GM21515 (cell line): ENCODE results near the gene CDR2L.
A peak's percentile ranks its signal among the peaks of the same experiment; 100 is the strongest.
"Not testable (repeated sequence)": the region's sequence is repeated elsewhere in the genome, so short reads cannot be mapped to it uniquely, and the experiment has no call there.

Source experiments
- ATAC-seq: cut with Tn5 transposase; IDR thresholded peaks from one replicate; pipeline ENCODE4 v1.9.1; 2021; ENCODE audit not compliant: unreplicated experiment

CDR2L gene

GRCh38 chr17:75009139-75009724, 21.8 kb downstream of the CDR2L start:
- ATAC-seq = no peak

GRCh38 chr17:75010683-75011400, 23.4 kb downstream of the CDR2L start:
- no peak for ATAC-seq

- ATAC-seq = no peak
Measured at GRCh38 chr17:75011401-75012095, 24.1 kb downstream of the CDR2L start.

GRCh38 chr17:75012096-75012345, 24.6 kb downstream of the CDR2L start:
- ATAC-seq = no peak

- peak; percentile 85 for ATAC-seq
Measured at GRCh38 chr17:75012346-75013091, 25.1 kb downstream of the CDR2L start, which contains the start of gene MRPL58. Gene MRPL58, plus strand, starts transcription at chr17:75012670. Its CDS starts 17 bp downstream, at chr17:75012687.

GRCh38 chr17:75013092-75013559, 25.7 kb downstream of the CDR2L start:
- peak; percentile 13 for ATAC-seq

- no peak for ATAC-seq
Measured at GRCh38 chr17:75019146-75019545, 31.7 kb downstream of the CDR2L start.

- ATAC-seq = no peak
Measured at GRCh38 chr17:75019710-75020109, 32.3 kb downstream of the CDR2L start.

- no peak for ATAC-seq
Measured at GRCh38 chr17:75020331-75021110, 33.1 kb downstream of the CDR2L start.

- no peak for ATAC-seq
Measured at GRCh38 chr17:75024686-75025397, 37.4 kb downstream of the CDR2L start.

- not testable (repeated sequence) for ATAC-seq
Measured at GRCh38 chr17:75025398-75025734, 37.9 kb downstream of the CDR2L start.

- not testable (repeated sequence) for ATAC-seq
Measured at GRCh38 chr17:75026650-75027049, 39.2 kb downstream of the CDR2L start.

GRCh38 chr17:75030161-75030560, 42.7 kb downstream of the CDR2L start:
- ATAC-seq = no peak

GRCh38 chr17:75031972-75032719, 44.7 kb downstream of the CDR2L start:
- ATAC-seq = no peak

GRCh38 chr17:75032720-75033280, 45.4 kb downstream of the CDR2L start:
- ATAC-seq = no peak

- ATAC-seq = peak; percentile 37
Measured at GRCh38 chr17:75033346-75034235, 46.2 kb downstream of the CDR2L start.

GRCh38 chr17:75034236-75034908, 46.9 kb downstream of the CDR2L start:
- ATAC-seq = peak; percentile 39
